GM21737 (cell line): ENCODE measurements around the gene UGT1A8.

ENCODE experiments used
- ATAC-seq: cut with Tn5 transposase; IDR thresholded peaks from one replicate; pipeline ENCODE4 v1.9.1; 2021; ENCODE audit warnings: mild to moderate bottlenecking, moderate library complexity; ENCODE audit not compliant: unreplicated experiment

The UGT1A8 gene

GRCh38 chr2:233760043-233760442, 142.6 kb downstream of the UGT1A8 start, which contains the start of gene UGT1A1:
TSS of gene UGT1A1 (plus strand) at chr2:233760270. CDS start at chr2:233760288, 18 bp downstream.
- ATAC-seq, result no peak

- no peak for ATAC-seq
These were observed 143.8 kb downstream of the UGT1A8 start for GRCh38 chr2:233761040-233761769.

- ATAC-seq, result no peak
These were observed 146.8 kb downstream of the UGT1A8 start for GRCh38 chr2:233764264-233764663.

- no peak for ATAC-seq
These were observed 147.3 kb downstream of the UGT1A8 start for GRCh38 chr2:233764761-233765160.

GRCh38 chr2:233766416-233766815, 149.0 kb downstream of the UGT1A8 start:
- no peak for ATAC-seq

GRCh38 chr2:233768076-233768475, 150.6 kb downstream of the UGT1A8 start:
- ATAC-seq, result no peak

- ATAC-seq, result no peak
These were observed 151.8 kb downstream of the UGT1A8 start for GRCh38 chr2:233769260-233769659.

GRCh38 chr2:233772153-233772552, 154.7 kb downstream of the UGT1A8 start:
- ATAC-seq, result no peak

- no peak for ATAC-seq
These were observed 155.2 kb downstream of the UGT1A8 start for GRCh38 chr2:233772583-233772982.

- no peak for ATAC-seq
These were observed 156.4 kb downstream of the UGT1A8 start for GRCh38 chr2:233773854-233774253.

GRCh38 chr2:233775414-233775813, 158.0 kb downstream of the UGT1A8 start:
- ATAC-seq, result no peak

GRCh38 chr2:233778030-233778429, 160.6 kb downstream of the UGT1A8 start, which contains the start of gene MROH2A:
TSS of gene MROH2A (plus strand) at chr2:233778330. CDS start at chr2:233779359, 1,029 bp downstream.
- no peak for ATAC-seq

- ATAC-seq, result no peak
These were observed 162.3 kb downstream of the UGT1A8 start for GRCh38 chr2:233779722-233780121.

GRCh38 chr2:233780771-233781170, 163.3 kb downstream of the UGT1A8 start:
- no peak for ATAC-seq

- ATAC-seq, result no peak
These were observed 172.1 kb downstream of the UGT1A8 start for GRCh38 chr2:233789554-233789953.

GRCh38 chr2:233791151-233791882, 173.9 kb downstream of the UGT1A8 start:
- no peak for ATAC-seq

GRCh38 chr2:233791883-233792329, 174.5 kb downstream of the UGT1A8 start:
- no peak for ATAC-seq

- ATAC-seq, result no peak
These were observed 175.3 kb downstream of the UGT1A8 start for GRCh38 chr2:233792720-233793119.

GRCh38 chr2:233793465-233794127, 176.2 kb downstream of the UGT1A8 start:
- no peak for ATAC-seq

- no peak for ATAC-seq
These were observed 176.8 kb downstream of the UGT1A8 start for GRCh38 chr2:233794128-233794658.

GRCh38 chr2:233795735-233796171, 178.3 kb downstream of the UGT1A8 start:
- no peak for ATAC-seq
